Fibroblast of mammary gland (primary cell): Measurements from ENCODE around the gene KDM4B.

Source experiments
- DNase-seq: peaks from one replicate; pipeline ENCODE4 v3.0.0-alpha.2; 2010; ENCODE audit warnings: low read depth
- H3K4me3 ChIP-seq: 2 replicates; pipeline ENCODE4 v1.5.1; 2011; ENCODE audit warnings: low read depth, mild to moderate bottlenecking, low read length, moderate library complexity; ENCODE audit not compliant: control insufficient read depth
- CTCF ChIP-seq: conservative IDR thresholded peaks from 2 replicates; pipeline ENCODE4 v1.5.1; 2011; ENCODE audit warnings: low read depth, low read length, inconsistent platforms; ENCODE audit not compliant: control insufficient read depth, insufficient read depth

KDM4B gene

GRCh38 chr19:5002143-5002542, 33.2 kb downstream of the KDM4B start:
- no peak for TF ChIP-seq CTCF
- DNase-seq: peak; percentile 82
- no peak overlapping the region for H3K4me3 ChIP-seq

GRCh38 chr19:5003781-5004180, 34.9 kb downstream of the KDM4B start:
- no peak for TF ChIP-seq CTCF
- no peak overlapping the region for H3K4me3 ChIP-seq
- DNase-seq: no peak

- TF ChIP-seq CTCF: no peak
- no peak for DNase-seq
- H3K4me3 ChIP-seq: no peak overlapping the region
Measured at GRCh38 chr19:5005096-5005495, 36.2 kb downstream of the KDM4B start.

- no peak overlapping the region for H3K4me3 ChIP-seq
- DNase-seq: peak; percentile 46
- TF ChIP-seq CTCF: no peak
Measured at GRCh38 chr19:5006201-5006600, 37.3 kb downstream of the KDM4B start.

- no peak for TF ChIP-seq CTCF
- no peak overlapping the region for H3K4me3 ChIP-seq
- no peak for DNase-seq
Measured at GRCh38 chr19:5006821-5007220, 37.9 kb downstream of the KDM4B start.

GRCh38 chr19:5011476-5012238, 42.7 kb downstream of the KDM4B start:
- no peak for DNase-seq
- no peak for TF ChIP-seq CTCF
- H3K4me3 ChIP-seq: no peak overlapping the region
